HCT116 (cell line): ENCODE data around the gene FGFR1OP2.

Experiments
- CTCF ChIP-seq, 3 experiments: fragments of 200-600 bp in 1 of 3; sonication (generic) in 1 of 3; IDR thresholded peaks in 2 of 3; conservative IDR thresholded peaks in 1 of 3; 2 replicates each; pipeline ENCODE4 v1.5.1; 2012 to 2017; ENCODE audit warnings: low read depth in 2 of 3, low read length in 2 of 3, antibody characterized with exemption in 1 of 3, borderline replicate concordance in 1 of 3, control low read depth in 1 of 3, mild to moderate bottlenecking in 1 of 3, mixed read lengths in 1 of 3, mixed run types in 1 of 3, moderate library complexity in 1 of 3; ENCODE audit not compliant: insufficient read depth in 1 of 3
- EZH2 ChIP-seq: fragments of 200-600 bp; sonication (generic); IDR thresholded peaks from 2 replicates; pipeline ENCODE4 v1.6.1; 2017; ENCODE audit warnings: antibody characterized with exemption, mixed run types
- POLR2A ChIP-seq: IDR thresholded peaks from 2 replicates; pipeline ENCODE4 v1.7.0; 2011; ENCODE audit warnings: borderline replicate concordance; ENCODE audit not compliant: insufficient read depth, insufficient read length; ENCODE audit errors: extremely low read depth

- TF ChIP-seq POLR2A, result no peak
- no peak for TF ChIP-seq EZH2
- no peak for TF ChIP-seq CTCF (IDR thresholded peaks at IDR 0.05 in 2 of 3, conservative IDR thresholded peaks at IDR 0.05 in 1 of 3; ENCODE audit: borderline replicate concordance in 1 of 3, insufficient read depth in 1 of 3, low read depth in 2 of 3, low read length in 2 of 3)
Observed at GRCh38 chr12:26953447-26953846, 15.2 kb downstream of the FGFR1OP2 start.
